Mesothelial cell of epicardium (in vitro differentiated cells): ENCODE results near the gene SPEN. TPM values are rescaled to one million over a fixed set of nuclear protein-coding genes. Genes with fewer than 3 reads are reported as not detected.

Experiments
- DNase-seq, 2 experiments: peaks; one replicate each; pipeline ENCODE4 v3.0.0; 2021; ENCODE audit warnings: low spot score in 2 of 2; ENCODE audit not compliant: unreplicated experiment in 2 of 2
- H3K27ac Mint-ChIP-seq: 2 replicates; pipeline ENCODE4 v1.8.0; 2021; ENCODE audit warnings: mixed read lengths
- H3K27me3 Mint-ChIP-seq: 2 replicates; pipeline ENCODE4 v1.8.0; 2021; ENCODE audit warnings: low read depth, mixed read lengths
- H3K36me3 Mint-ChIP-seq: 2 replicates; pipeline ENCODE4 v1.8.0; 2021; ENCODE audit warnings: mixed read lengths
- H3K4me1 Mint-ChIP-seq: 2 replicates; pipeline ENCODE4 v1.8.0; 2021; ENCODE audit warnings: mixed read lengths
- H3K4me3 Mint-ChIP-seq: 2 replicates; pipeline ENCODE4 v1.8.0; 2021; ENCODE audit warnings: mild to moderate bottlenecking, moderate library complexity, mixed read lengths
- H3K9me3 Mint-ChIP-seq: 2 replicates; pipeline ENCODE4 v1.8.0; 2021; ENCODE audit warnings: mixed read lengths
- total RNA-seq: library from RNA; stranded (reverse); gene quantifications from 3 replicates; pipeline ENCODE4 v1.2.1, GENCODE V29; 2021
- TF ChIP-seq, protein P1 (sequence below): fragments of 200-600 bp; sonication (generic); IDR thresholded peaks from one replicate; pipeline ENCODE4 v1.5.0; 2021; ENCODE audit warnings: antibody characterized with exemption; ENCODE audit not compliant: unreplicated experiment

SPEN gene
- total RNA-seq, 1 donor from 2014 or later = 88.0 TPM

GRCh38 chr1:15928971-15929965 is 81.8 kb downstream of the SPEN start:
- no peaks in the 10 kb centered on the region for H3K9me3 Mint-ChIP-seq
- TF ChIP-seq, protein P1, sequence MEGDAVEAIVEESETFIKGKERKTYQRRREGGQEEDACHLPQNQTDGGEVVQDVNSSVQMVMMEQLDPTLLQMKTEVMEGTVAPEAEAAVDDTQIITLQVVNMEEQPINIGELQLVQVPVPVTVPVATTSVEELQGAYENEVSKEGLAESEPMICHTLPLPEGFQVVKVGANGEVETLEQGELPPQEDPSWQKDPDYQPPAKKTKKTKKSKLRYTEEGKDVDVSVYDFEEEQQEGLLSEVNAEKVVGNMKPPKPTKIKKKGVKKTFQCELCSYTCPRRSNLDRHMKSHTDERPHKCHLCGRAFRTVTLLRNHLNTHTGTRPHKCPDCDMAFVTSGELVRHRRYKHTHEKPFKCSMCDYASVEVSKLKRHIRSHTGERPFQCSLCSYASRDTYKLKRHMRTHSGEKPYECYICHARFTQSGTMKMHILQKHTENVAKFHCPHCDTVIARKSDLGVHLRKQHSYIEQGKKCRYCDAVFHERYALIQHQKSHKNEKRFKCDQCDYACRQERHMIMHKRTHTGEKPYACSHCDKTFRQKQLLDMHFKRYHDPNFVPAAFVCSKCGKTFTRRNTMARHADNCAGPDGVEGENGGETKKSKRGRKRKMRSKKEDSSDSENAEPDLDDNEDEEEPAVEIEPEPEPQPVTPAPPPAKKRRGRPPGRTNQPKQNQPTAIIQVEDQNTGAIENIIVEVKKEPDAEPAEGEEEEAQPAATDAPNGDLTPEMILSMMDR = no peak
- DNase-seq = no peak
- no peak overlapping the region for H3K27ac Mint-ChIP-seq
- H3K36me3 Mint-ChIP-seq = peaks cover 66% of the 10 kb centered on the region
- no peaks in the 10 kb centered on the region for H3K27me3 Mint-ChIP-seq
- H3K4me1 Mint-ChIP-seq = peaks cover 3% of the 10 kb centered on the region
- H3K4me3 Mint-ChIP-seq = no peak overlapping the region

DNA sequence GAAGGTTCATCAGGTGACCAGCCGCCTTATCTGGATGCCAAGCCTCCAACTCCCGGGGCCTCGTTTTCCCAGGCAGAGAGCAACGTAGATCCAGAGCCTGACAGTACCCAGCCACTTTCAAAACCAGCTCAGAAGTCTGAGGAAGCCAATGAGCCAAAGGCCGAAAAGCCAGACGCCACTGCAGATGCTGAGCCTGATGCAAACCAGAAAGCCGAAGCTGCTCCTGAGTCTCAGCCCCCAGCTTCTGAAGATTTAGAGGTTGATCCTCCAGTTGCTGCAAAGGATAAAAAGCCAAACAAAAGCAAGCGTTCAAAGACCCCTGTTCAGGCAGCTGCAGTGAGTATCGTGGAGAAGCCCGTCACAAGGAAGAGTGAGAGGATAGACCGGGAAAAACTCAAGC is 83.9 kb downstream of the SPEN start:
- Mint-ChIP-seq H3K9me3 (no peaks in the 10 kb centered on the region), H3K4me1 (no peaks in the 10 kb centered on the region), H3K27me3 (no peaks in the 10 kb centered on the region), H3K4me3 (no peak overlapping the region), H3K27ac (no peak overlapping the region), H3K36me3 (peaks cover 77% of the 10 kb centered on the region)
- TF ChIP-seq, protein P1 = no peak
- DNase-seq = no peak

- Mint-ChIP-seq H3K36me3 (peaks cover 79% of the 10 kb centered on the region), H3K4me3 (no peak overlapping the region), H3K4me1 (no peaks in the 10 kb centered on the region), H3K27me3 (no peaks in the 10 kb centered on the region), H3K9me3 (no peaks in the 10 kb centered on the region), H3K27ac (no peak overlapping the region)
- TF ChIP-seq, protein P1 = no peak
- DNase-seq = no peak
Observed at GRCh38 chr1:15931884-15932283, 84.4 kb downstream of the SPEN start.

GRCh38 chr1:15932612-15933011 is 85.1 kb downstream of the SPEN start:
- Mint-ChIP-seq H3K4me3 (no peak overlapping the region), H3K9me3 (no peaks in the 10 kb centered on the region)

DNA sequence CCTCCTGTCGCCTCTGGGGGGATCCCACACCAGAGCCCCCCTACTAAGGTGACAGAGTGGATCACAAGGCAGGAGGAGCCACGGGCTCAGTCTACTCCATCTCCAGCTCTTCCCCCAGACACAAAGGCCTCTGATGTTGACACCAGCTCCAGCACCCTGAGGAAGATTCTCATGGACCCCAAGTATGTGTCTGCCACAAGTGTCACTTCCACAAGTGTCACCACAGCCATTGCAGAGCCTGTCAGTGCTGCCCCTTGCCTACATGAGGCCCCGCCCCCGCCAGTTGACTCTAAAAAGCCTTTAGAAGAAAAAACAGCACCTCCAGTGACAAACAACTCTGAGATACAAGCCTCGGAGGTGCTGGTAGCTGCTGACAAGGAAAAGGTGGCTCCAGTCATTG is 86.2 kb downstream of the SPEN start:
- no peak overlapping the region for H3K27ac Mint-ChIP-seq
- no peaks in the 10 kb centered on the region for H3K4me1 Mint-ChIP-seq
- no peak for DNase-seq
- H3K36me3 Mint-ChIP-seq = peaks cover 75% of the 10 kb centered on the region
- TF ChIP-seq, protein P1 = no peak
- no peaks in the 10 kb centered on the region for H3K27me3 Mint-ChIP-seq
- no peak overlapping the region for H3K4me3 Mint-ChIP-seq
- no peaks in the 10 kb centered on the region for H3K9me3 Mint-ChIP-seq

More at GRCh38 chr1:15932612-15933011, 85.1 kb downstream of the SPEN start:
- no peak for DNase-seq
- no peak overlapping the region for H3K27ac Mint-ChIP-seq
- TF ChIP-seq, protein P1 = no peak
- H3K4me1 Mint-ChIP-seq = no peaks in the 10 kb centered on the region
- H3K27me3 Mint-ChIP-seq = no peaks in the 10 kb centered on the region
- peaks cover 83% of the 10 kb centered on the region for H3K36me3 Mint-ChIP-seq
